ENCODE data around the gene SEC14L6.

SEC14L6 gene

GRCh38 chr22:30591191-30591587, 44.6 kb upstream of the SEC14L6 start:
- peak; percentile 7 for ATAC-seq
- TF ChIP-seq PATZ1 (CRISPR knock-in tag; IDR thresholded peaks at IDR 0.05; ENCODE audit: borderline replicate concordance) (no peak), ZFP30 (CRISPR knock-in tag; IDR thresholded peaks at IDR 0.05) (no peak), GLIS3 (CRISPR knock-in tag; IDR thresholded peaks at IDR 0.05) (no peak), ZFP3 (CRISPR knock-in tag; IDR thresholded peaks at IDR 0.05) (no peak), PPARA (CRISPR knock-in tag; IDR thresholded peaks at IDR 0.05; ENCODE audit: borderline replicate concordance) (no peak), TCF4 (CRISPR knock-in tag; IDR thresholded peaks at IDR 0.05; ENCODE audit: borderline replicate concordance) (no peak), BACH2 (CRISPR knock-in tag; IDR thresholded peaks at IDR 0.05; ENCODE audit: borderline replicate concordance) (no peak), OSR1 (CRISPR knock-in tag; IDR thresholded peaks at IDR 0.05) (no peak), ZNF8 (CRISPR knock-in tag; IDR thresholded peaks at IDR 0.05) (no peak), ZNF565 (CRISPR knock-in tag; conservative IDR thresholded peaks at IDR 0.05; ENCODE audit: low read depth) (no peak), ISL1 (CRISPR knock-in tag; IDR thresholded peaks at IDR 0.05) (no peak), TOX (CRISPR knock-in tag; IDR thresholded peaks at IDR 0.05; ENCODE audit: borderline replicate concordance) (no peak), ARNTL (CRISPR knock-in tag; IDR thresholded peaks at IDR 0.05; ENCODE audit: borderline replicate concordance, low read depth) (no peak), ZC3H10 (CRISPR knock-in tag; IDR thresholded peaks at IDR 0.05) (no peak), SNAI2 (CRISPR knock-in tag; IDR thresholded peaks at IDR 0.05) (no peak), ESRRG (CRISPR knock-in tag; IDR thresholded peaks at IDR 0.05) (no peak)
- TF ChIP-seq, protein P1, sequence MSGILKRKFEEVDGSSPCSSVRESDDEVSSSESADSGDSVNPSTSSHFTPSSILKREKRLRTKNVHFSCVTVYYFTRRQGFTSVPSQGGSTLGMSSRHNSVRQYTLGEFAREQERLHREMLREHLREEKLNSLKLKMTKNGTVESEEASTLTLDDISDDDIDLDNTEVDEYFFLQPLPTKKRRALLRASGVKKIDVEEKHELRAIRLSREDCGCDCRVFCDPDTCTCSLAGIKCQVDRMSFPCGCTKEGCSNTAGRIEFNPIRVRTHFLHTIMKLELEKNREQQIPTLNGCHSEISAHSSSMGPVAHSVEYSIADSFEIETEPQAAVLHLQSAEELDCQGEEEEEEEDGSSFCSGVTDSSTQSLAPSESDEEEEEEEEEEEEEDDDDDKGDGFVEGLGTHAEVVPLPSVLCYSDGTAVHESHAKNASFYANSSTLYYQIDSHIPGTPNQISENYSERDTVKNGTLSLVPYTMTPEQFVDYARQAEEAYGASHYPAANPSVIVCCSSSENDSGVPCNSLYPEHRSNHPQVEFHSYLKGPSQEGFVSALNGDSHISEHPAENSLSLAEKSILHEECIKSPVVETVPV (CRISPR knock-in tag; IDR thresholded peaks at IDR 0.05) = no peak

DNA sequence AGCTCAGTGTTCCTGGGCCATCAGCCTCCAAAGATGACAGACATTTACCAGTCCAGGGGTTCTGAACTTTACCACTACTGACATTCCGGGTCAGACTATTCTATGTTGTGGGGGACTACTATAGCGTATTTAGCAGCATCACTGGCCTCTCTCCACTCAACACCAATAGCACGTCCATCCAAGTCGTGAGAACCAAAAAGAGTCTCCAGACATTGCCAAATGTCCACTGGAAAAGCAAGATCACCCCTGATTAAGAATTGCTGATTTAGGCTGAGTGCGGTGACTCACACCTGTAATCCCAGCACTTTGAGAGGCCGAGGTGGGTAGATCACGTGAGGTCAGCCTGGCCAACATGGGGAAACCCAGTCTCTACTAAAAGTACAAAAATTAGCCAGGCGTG, 39.9 kb upstream of the SEC14L6 start:
- no peak for TF ChIP-seq ZFP3 (CRISPR knock-in tag; IDR thresholded peaks at IDR 0.05)
- TF ChIP-seq, protein P1 (CRISPR knock-in tag; IDR thresholded peaks at IDR 0.05) = no peak
- no peak for TF ChIP-seq PATZ1 (CRISPR knock-in tag; IDR thresholded peaks at IDR 0.05; ENCODE audit: borderline replicate concordance)
- TF ChIP-seq ZNF70 (CRISPR knock-in tag; IDR thresholded peaks at IDR 0.05) = no peak
- no peak for TF ChIP-seq SNAI2 (CRISPR knock-in tag; IDR thresholded peaks at IDR 0.05)
- no peak for TF ChIP-seq GLIS3 (CRISPR knock-in tag; IDR thresholded peaks at IDR 0.05)
- no peak for TF ChIP-seq ZNF565 (CRISPR knock-in tag; conservative IDR thresholded peaks at IDR 0.05; ENCODE audit: low read depth)
- no peak for TF ChIP-seq CREB5 (CRISPR knock-in tag; IDR thresholded peaks at IDR 0.05; ENCODE audit: low read depth)
- TF ChIP-seq ZFP30 (CRISPR knock-in tag; IDR thresholded peaks at IDR 0.05) = no peak
- TF ChIP-seq OSR1 (CRISPR knock-in tag; IDR thresholded peaks at IDR 0.05) = no peak
- no peak for TF ChIP-seq PPARA (CRISPR knock-in tag; IDR thresholded peaks at IDR 0.05; ENCODE audit: borderline replicate concordance)
- no peak for TF ChIP-seq ISL1 (CRISPR knock-in tag; IDR thresholded peaks at IDR 0.05)
- TF ChIP-seq, protein P2, sequence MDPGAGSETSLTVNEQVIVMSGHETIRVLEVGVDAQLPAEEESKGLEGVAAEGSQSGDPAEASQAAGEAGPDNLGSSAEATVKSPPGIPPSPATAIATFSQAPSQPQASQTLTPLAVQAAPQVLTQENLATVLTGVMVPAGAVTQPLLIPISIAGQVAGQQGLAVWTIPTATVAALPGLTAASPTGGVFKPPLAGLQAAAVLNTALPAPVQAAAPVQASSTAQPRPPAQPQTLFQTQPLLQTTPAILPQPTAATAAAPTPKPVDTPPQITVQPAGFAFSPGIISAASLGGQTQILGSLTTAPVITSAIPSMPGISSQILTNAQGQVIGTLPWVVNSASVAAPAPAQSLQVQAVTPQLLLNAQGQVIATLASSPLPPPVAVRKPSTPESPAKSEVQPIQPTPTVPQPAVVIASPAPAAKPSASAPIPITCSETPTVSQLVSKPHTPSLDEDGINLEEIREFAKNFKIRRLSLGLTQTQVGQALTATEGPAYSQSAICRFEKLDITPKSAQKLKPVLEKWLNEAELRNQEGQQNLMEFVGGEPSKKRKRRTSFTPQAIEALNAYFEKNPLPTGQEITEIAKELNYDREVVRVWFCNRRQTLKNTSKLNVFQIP (CRISPR knock-in tag; IDR thresholded peaks at IDR 0.05; ENCODE audit: borderline replicate concordance, low read depth) = no peak
- TF ChIP-seq ZC3H10 (CRISPR knock-in tag; IDR thresholded peaks at IDR 0.05) = no peak
- TF ChIP-seq ARNTL (CRISPR knock-in tag; IDR thresholded peaks at IDR 0.05; ENCODE audit: borderline replicate concordance, low read depth) = no peak
- no peak for TF ChIP-seq ZNF8 (CRISPR knock-in tag; IDR thresholded peaks at IDR 0.05)
- no peak for TF ChIP-seq TCF4 (CRISPR knock-in tag; IDR thresholded peaks at IDR 0.05; ENCODE audit: borderline replicate concordance)
- no peak for TF ChIP-seq TOX (CRISPR knock-in tag; IDR thresholded peaks at IDR 0.05; ENCODE audit: borderline replicate concordance)
- no peak for TF ChIP-seq TSHZ2 (CRISPR knock-in tag; IDR thresholded peaks at IDR 0.05)
- TF ChIP-seq RARB (CRISPR knock-in tag; IDR thresholded peaks at IDR 0.05) = no peak
- ATAC-seq = no peak
